ENCODE measurements around the gene TMEM114. TPM values are rescaled to one million over a fixed set of nuclear protein-coding genes. Genes with fewer than 3 reads are reported as not detected.

The TMEM114 gene
- total RNA-seq, 1 experiment from 2014 or later = not detected

DNA sequence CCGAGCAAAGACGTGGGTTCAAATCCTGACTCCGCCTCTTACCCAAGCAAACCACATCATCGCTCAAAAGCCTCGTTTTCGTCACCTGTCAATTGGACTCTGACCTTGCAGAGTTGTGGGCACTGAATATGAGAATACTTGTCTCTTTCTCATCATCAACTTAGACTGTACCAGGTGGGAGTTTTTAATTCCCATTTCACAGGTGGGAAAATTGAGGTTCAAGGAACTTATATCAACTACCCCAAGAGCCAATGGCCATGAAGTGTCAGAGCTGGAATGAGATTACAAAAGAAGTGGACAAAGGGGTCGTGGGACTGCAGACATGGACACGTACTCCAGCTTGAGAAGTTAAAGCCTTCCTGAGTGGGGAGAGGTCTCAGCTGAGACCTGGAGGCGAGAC, 10.8 kb downstream of the TMEM114 start:
- Histone ChIP-seq H3K4me3 (replicated peaks in 1 of 2; ENCODE audit: low read depth in 1 of 2, low read length in 2 of 2) (no peak overlapping the region), H3K4me2 (ENCODE audit: low read length) (no peak overlapping the region), H3K4me1 (ENCODE audit: control insufficient read depth in 1 of 2, insufficient read depth in 2 of 2, low read length in 2 of 2) (peaks cover 0 to 13% of the 10 kb centered on the region in 2 experiments; a peak in 2 of 4 replicates), H3K9me3 (ENCODE audit: control insufficient read depth in 1 of 2, insufficient read depth in 1 of 2, low read depth in 1 of 2, low read length in 2 of 2) (no peaks in the 10 kb centered on the region), H3K27me3 (ENCODE audit: insufficient read depth, low read length) (peaks cover 22% of the 10 kb centered on the region; the same call in 1 of the 2 replicates), H3K9ac (ENCODE audit: low read length) (no peak overlapping the region), H3K79me2 (ENCODE audit: insufficient read depth, low read length) (no peaks in the 10 kb centered on the region), H3K9me2 (ENCODE audit: insufficient read depth) (no peaks in the 10 kb centered on the region), H3K27ac (ENCODE audit: low read depth, low read length) (no peak overlapping the region), H2AFZ (ENCODE audit: low read depth, low read length, poor library complexity, severe bottlenecking) (no peak overlapping the region), H3K36me3 (ENCODE audit: control insufficient read depth in 1 of 2, insufficient read depth in 2 of 2, low read length in 2 of 2) (no peaks in the 10 kb centered on the region), H4K20me1 (ENCODE audit: insufficient read depth) (no peaks in the 10 kb centered on the region)
- ChIA-PET CTCF (no interaction called here), POLR2A (no interaction called here), RAD21 (ENCODE audit: low non-redundant PET in 1 of 2, low total read pairs in 2 of 2, uncharacterized antibody in 2 of 2, unreplicated experiment in 2 of 2) (no interaction called here)
- ATAC-seq (no peak), DNase-seq (ENCODE audit: low read depth, low spot score) (no peak)
- intact Hi-C loops (cut with micrococcal nuclease) = no loop called here
- TF ChIP-seq SRF (IDR thresholded peaks at IDR 0.05; ENCODE audit: low read depth) (no peak), ZNF274 (IDR thresholded peaks at IDR 0.05; ENCODE audit: low read depth, low read length) (no peak), CBX3 (IDR thresholded peaks at IDR 0.05; ENCODE audit: low read depth) (no peak), FOSL1 (IDR thresholded peaks at IDR 0.05; ENCODE audit: low read depth) (no peak), SIN3A (IDR thresholded peaks at IDR 0.05; ENCODE audit: low read depth) (no peak), TCF7L2 (IDR thresholded peaks at IDR 0.05; ENCODE audit: borderline replicate concordance, extremely low read depth, insufficient read depth, insufficient read length) (no peak), ZFX (IDR thresholded peaks at IDR 0.05) (no peak), EGR1 (IDR thresholded peaks at IDR 0.05; ENCODE audit: low read depth) (no peak), POLR2A (IDR thresholded peaks at IDR 0.05; ENCODE audit: borderline replicate concordance, extremely low read depth, insufficient read depth, insufficient read length) (no peak), RAD21 (IDR thresholded peaks at IDR 0.05; ENCODE audit: low read depth) (no peak), YY1 (IDR thresholded peaks at IDR 0.05; ENCODE audit: extremely low read depth, insufficient replicate concordance, low read depth, low read length) (no peak), JUND (IDR thresholded peaks at IDR 0.05) (no peak)
- TF ChIP-seq, protein P1, sequence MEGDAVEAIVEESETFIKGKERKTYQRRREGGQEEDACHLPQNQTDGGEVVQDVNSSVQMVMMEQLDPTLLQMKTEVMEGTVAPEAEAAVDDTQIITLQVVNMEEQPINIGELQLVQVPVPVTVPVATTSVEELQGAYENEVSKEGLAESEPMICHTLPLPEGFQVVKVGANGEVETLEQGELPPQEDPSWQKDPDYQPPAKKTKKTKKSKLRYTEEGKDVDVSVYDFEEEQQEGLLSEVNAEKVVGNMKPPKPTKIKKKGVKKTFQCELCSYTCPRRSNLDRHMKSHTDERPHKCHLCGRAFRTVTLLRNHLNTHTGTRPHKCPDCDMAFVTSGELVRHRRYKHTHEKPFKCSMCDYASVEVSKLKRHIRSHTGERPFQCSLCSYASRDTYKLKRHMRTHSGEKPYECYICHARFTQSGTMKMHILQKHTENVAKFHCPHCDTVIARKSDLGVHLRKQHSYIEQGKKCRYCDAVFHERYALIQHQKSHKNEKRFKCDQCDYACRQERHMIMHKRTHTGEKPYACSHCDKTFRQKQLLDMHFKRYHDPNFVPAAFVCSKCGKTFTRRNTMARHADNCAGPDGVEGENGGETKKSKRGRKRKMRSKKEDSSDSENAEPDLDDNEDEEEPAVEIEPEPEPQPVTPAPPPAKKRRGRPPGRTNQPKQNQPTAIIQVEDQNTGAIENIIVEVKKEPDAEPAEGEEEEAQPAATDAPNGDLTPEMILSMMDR (IDR thresholded peaks at IDR 0.05 in 2 of 3, conservative IDR thresholded peaks at IDR 0.05 in 1 of 3; ENCODE audit: borderline replicate concordance in 1 of 3, insufficient read depth in 1 of 3, low read depth in 2 of 3, low read length in 2 of 3) = no peak
- TF ChIP-seq, protein P2, sequence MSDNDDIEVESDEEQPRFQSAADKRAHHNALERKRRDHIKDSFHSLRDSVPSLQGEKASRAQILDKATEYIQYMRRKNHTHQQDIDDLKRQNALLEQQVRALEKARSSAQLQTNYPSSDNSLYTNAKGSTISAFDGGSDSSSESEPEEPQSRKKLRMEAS (IDR thresholded peaks at IDR 0.05) = no peak
- TF ChIP-seq, protein P3, sequence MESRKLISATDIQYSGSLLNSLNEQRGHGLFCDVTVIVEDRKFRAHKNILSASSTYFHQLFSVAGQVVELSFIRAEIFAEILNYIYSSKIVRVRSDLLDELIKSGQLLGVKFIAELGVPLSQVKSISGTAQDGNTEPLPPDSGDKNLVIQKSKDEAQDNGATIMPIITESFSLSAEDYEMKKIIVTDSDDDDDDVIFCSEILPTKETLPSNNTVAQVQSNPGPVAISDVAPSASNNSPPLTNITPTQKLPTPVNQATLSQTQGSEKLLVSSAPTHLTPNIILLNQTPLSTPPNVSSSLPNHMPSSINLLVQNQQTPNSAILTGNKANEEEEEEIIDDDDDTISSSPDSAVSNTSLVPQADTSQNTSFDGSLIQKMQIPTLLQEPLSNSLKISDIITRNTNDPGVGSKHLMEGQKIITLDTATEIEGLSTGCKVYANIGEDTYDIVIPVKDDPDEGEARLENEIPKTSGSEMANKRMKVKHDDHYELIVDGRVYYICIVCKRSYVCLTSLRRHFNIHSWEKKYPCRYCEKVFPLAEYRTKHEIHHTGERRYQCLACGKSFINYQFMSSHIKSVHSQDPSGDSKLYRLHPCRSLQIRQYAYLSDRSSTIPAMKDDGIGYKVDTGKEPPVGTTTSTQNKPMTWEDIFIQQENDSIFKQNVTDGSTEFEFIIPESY (IDR thresholded peaks at IDR 0.05; ENCODE audit: extremely low read depth, insufficient replicate concordance, low read length) = no peak
- TF ChIP-seq, protein P4, sequence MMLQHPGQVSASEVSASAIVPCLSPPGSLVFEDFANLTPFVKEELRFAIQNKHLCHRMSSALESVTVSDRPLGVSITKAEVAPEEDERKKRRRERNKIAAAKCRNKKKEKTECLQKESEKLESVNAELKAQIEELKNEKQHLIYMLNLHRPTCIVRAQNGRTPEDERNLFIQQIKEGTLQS (IDR thresholded peaks at IDR 0.05) = no peak
- no TSS peak for BruUV-seq (replicated peaks)

All from HCT116 (cell line).